Kidney epithelial cell (primary cell): ENCODE data around the gene NCOA1. TPM values are rescaled to one million over a fixed set of nuclear protein-coding genes. Genes with fewer than 3 reads are reported as not detected.

Experiments
- DNase-seq: peaks from one replicate; pipeline ENCODE4 v3.0.0-alpha.2; 2010; ENCODE audit warnings: low read depth
- H3K27me3 ChIP-seq: 2 replicates; pipeline ENCODE4 v1.6.0; 2011; ENCODE audit warnings: low read length; ENCODE audit not compliant: control insufficient read depth, insufficient read depth
- H3K36me3 ChIP-seq: 2 replicates; pipeline ENCODE4 v1.5.1; 2011; ENCODE audit warnings: low read length; ENCODE audit not compliant: control insufficient read depth, insufficient read depth
- H3K4me3 ChIP-seq: 2 replicates; pipeline ENCODE4 v1.5.1; 2011; ENCODE audit warnings: low read depth, mild to moderate bottlenecking, control low read depth, low read length
- CTCF ChIP-seq: IDR thresholded peaks from 2 replicates; pipeline ENCODE4 v1.5.1; 2011; ENCODE audit warnings: mild to moderate bottlenecking, moderate library complexity, low read length, control low read depth, inconsistent platforms; ENCODE audit not compliant: insufficient read depth, poor library complexity, severe bottlenecking
- total RNA-seq: library from RNA; depleted of rRNA; stranded (reverse); fragments of >200 nt; gene quantifications from 2 replicates; pipeline ENCODE4 v1.2.3, GENCODE V29; 2015

Gene NCOA1
- total RNA-seq, 1 donor from 2014 or later: 13.3 TPM

- Histone ChIP-seq H3K27me3 (no peaks in the 10 kb centered on the region), H3K4me3 (no peak overlapping the region), H3K36me3 (no peaks in the 10 kb centered on the region)
- no peak for DNase-seq
- no peak for TF ChIP-seq CTCF
Observed at GRCh38 chr2:24472416-24472815, 18.6 kb upstream of the NCOA1 start.

- TF ChIP-seq CTCF: no peak
- Histone ChIP-seq H3K36me3 (no peaks in the 10 kb centered on the region), H3K4me3 (no peak overlapping the region), H3K27me3 (no peaks in the 10 kb centered on the region)
- DNase-seq: no peak
Observed at GRCh38 chr2:24473626-24474025, 17.4 kb upstream of the NCOA1 start.

DNA sequence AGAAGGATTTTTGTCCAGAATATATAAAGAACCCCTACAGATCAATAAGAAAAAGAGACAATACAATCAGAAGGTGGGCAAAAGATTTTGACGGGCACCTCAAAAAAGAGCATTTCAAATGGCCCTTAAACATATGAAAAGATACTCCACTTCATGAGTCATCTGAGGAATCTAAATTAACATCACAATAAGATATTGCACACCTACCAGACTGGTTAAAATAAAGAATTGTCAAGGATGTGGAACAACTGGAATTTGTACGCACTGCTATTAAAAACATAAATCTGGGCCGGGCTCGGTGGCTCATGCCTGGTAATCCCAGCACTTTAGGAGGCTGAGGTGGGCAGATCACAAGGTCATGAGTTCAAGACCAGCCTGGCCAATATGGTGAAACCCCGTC, 17.0 kb upstream of the NCOA1 start:
- no peak overlapping the region for H3K4me3 ChIP-seq
- H3K36me3 ChIP-seq: no peaks in the 10 kb centered on the region
- H3K27me3 ChIP-seq: no peaks in the 10 kb centered on the region
- no peak for TF ChIP-seq CTCF
- no peak for DNase-seq

GRCh38 chr2:24477229-24477628, 13.8 kb upstream of the NCOA1 start:
- no peak for TF ChIP-seq CTCF
- Histone ChIP-seq H3K27me3 (no peaks in the 10 kb centered on the region), H3K36me3 (no peaks in the 10 kb centered on the region), H3K4me3 (no peak overlapping the region)
- DNase-seq: no peak

DNA sequence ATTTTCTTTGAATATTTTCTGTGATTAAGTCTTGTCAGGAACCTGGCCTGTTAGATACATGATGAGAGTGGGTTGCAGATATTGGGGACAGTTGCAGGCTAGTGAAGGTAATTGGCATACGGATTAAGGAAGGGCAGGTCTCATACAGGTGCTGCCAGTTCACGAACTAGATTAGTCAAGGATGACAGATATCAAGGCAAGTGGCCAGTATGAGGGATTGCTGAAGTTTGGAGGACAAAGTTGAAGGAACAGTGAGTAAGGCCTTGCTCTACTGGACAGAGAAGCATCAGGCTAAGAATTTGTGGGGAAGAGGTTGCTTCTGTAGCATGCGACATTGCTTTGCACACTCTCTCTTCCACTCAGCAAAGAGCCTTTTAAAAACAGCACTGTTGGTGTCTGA, 12.8 kb upstream of the NCOA1 start:
- Histone ChIP-seq H3K27me3 (no peaks in the 10 kb centered on the region), H3K36me3 (no peaks in the 10 kb centered on the region), H3K4me3 (no peak overlapping the region)
- no peak for TF ChIP-seq CTCF
- no peak for DNase-seq

DNA sequence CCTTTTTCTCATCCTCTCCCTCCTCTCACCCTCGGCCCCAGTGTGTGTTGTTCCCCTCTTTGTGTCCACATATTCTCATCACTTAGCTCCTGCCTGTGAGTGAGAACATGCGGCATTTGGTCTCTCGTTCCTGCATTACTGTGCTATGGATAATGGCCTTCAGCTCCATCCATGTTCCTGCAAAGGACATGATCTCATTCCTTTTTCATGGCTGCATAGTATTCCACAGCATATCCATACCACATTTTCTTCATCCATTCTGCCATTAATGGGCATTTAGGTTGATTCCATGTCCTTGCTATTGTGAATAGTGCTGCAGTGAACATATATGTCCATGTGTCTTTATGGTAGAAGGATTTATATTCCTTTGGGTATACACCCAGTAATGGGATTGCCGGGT, 10.8 kb upstream of the NCOA1 start:
- Histone ChIP-seq H3K36me3 (no peaks in the 10 kb centered on the region), H3K27me3 (no peaks in the 10 kb centered on the region), H3K4me3 (no peak overlapping the region)
- no peak for TF ChIP-seq CTCF
- no peak for DNase-seq
